Subcutaneous adipose tissue (tissue), 4 donors: ENCODE data around the gene TST. TPM values are rescaled to one million over a fixed set of nuclear protein-coding genes. Genes with fewer than 3 reads are reported as not detected.

Source experiments
- total RNA-seq, 4 donors: library from RNA; depleted of rRNA; stranded (reverse); fragments of >200 nt; gene quantifications; one replicate each; pipeline ENCODE4 v1.1.0, GENCODE V29; 2016
- TF ChIP-seq, protein P1 (sequence below): fragments of 450-650 bp; IDR thresholded peaks from one replicate; pipeline ENCODE4 v1.5.1; 2016; ENCODE audit warnings: low read depth, mild to moderate bottlenecking, control low read depth, antibody characterized with exemption, moderate library complexity

Gene TST
- total RNA-seq, 4 donors from 2014 or later = 54.7 to 141 (median 70.5) TPM

DNA sequence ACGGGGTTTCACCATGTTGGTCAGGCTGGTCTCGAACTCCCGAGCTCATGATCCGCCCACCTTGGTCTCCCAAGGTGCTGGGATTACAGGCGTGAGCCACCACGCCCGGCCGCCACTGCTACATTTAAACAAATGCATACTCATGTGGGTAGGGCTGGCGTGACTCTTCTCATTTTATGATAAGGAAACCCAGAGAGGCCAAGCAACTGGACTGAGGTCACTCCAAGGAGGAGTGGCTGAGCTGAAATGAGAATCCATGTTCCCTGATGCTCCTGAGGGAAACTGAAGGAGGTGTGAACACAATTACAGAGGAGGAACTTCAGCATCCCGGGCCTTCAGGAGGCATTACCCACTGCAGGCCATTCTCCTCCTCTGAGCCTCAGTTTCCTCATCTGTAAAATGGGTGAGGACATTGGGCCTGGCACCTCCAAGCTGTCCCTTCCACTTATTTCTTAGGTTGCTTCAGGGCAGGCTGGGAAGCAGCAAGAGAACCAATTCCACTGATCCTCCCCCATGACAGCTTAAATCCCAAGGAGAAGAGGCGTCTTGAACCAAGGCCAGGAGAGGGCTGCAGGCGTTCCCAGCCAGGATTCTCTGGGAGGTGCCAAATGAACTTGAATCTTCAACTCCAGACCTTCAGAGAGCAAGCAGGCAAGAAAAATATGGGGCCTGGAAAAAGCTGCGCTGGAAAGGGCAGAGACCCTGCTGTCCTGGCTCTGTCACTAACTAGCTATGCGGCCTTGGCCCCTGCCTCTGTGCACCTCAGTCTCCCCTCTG is 2.9 kb downstream of the TST start:
- TF ChIP-seq, protein P1, sequence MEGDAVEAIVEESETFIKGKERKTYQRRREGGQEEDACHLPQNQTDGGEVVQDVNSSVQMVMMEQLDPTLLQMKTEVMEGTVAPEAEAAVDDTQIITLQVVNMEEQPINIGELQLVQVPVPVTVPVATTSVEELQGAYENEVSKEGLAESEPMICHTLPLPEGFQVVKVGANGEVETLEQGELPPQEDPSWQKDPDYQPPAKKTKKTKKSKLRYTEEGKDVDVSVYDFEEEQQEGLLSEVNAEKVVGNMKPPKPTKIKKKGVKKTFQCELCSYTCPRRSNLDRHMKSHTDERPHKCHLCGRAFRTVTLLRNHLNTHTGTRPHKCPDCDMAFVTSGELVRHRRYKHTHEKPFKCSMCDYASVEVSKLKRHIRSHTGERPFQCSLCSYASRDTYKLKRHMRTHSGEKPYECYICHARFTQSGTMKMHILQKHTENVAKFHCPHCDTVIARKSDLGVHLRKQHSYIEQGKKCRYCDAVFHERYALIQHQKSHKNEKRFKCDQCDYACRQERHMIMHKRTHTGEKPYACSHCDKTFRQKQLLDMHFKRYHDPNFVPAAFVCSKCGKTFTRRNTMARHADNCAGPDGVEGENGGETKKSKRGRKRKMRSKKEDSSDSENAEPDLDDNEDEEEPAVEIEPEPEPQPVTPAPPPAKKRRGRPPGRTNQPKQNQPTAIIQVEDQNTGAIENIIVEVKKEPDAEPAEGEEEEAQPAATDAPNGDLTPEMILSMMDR = no peak

DNA sequence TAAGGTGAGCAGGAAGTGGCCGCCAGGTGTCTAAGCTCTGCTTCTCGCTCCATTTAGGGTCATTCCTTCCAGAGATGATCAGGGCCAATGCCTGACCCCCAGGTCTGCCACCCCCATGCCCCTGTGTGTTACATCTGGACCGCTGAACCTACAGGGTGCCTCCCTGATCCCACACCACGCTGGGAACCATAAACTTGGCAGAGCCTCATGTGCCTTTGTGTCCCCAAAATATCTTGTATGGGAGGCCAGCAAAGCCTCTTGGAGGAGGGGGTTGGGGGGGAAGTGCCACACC is 3.7 kb downstream of the TST start:
- TF ChIP-seq, protein P1 = no peak

DNA sequence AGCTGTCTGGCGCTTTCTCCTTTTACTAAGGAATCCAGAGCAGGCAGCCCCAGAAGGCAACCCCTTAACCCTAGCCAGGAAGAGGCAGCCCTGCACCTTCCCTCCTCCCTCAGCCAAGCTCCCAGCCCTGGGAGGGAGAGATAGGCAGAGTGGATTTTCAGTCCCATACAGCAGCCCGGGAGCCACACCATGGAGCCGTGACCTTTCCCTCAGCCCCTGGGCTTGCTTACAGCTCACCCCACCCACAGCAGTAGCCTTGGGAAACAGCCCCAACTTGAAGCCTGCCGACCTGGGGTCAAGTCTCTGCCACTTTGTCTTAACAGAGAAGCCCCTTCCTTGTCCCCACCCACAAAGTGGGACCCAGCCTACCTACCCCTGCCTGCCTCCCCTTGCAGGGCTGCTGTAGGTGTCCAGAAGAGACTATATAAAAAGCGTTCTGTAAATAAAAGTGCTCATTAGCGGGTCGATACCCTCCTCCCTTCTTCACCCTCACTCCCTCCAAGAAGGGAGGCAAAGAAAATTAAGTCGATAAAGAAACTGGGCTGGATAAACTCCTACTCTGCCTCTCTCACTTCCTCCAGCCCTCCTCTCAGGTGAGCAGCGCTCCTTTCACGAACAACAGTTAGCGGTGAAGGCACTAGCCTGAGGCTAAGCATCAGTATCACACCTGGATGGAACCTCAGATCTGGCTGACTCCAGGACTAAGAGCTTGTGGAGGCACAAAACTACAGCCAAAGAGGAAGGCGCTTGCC is 4.2 kb downstream of the TST start:
- TF ChIP-seq, protein P1 = no peak

DNA sequence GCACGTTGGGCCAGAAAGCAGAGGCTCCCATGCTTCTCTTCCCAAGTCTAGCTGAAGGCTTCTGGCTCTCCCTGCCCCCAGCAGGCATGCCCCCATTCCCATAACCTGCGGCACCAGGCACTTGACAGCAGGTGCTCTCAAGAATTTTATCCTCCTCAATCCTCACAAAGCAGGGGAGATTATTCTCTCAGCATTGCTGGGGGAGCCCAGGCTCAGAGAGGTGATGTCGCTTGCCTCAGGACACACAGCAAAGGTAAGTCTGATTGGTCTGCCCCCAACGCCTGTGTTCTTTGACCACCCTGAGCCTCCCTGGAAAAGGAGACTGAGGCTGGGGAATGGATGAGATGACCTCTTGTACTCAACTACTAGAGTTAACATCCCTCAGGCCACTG is 4.8 kb downstream of the TST start:
- TF ChIP-seq, protein P1 = no peak

DNA sequence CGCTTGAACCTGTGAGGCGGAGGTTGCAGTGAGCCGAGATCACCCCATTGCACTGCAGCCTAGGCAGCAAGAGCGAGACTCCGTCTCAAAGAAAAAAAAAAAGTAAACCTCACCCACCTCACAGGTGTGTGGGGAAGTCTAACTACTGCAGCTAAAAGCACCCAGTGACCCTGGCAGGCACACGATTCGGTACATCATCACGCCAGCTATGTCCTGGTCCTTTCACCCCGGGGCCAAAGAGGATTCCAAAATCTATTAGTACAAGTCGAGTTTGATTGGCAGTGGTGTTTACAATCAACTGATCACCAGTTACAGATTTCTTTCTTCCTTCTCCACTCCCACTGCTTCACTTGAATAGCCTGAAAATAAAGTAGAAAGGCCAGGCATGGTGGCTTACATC is 6.3 kb downstream of the TST start:
- TF ChIP-seq, protein P1 = no peak

DNA sequence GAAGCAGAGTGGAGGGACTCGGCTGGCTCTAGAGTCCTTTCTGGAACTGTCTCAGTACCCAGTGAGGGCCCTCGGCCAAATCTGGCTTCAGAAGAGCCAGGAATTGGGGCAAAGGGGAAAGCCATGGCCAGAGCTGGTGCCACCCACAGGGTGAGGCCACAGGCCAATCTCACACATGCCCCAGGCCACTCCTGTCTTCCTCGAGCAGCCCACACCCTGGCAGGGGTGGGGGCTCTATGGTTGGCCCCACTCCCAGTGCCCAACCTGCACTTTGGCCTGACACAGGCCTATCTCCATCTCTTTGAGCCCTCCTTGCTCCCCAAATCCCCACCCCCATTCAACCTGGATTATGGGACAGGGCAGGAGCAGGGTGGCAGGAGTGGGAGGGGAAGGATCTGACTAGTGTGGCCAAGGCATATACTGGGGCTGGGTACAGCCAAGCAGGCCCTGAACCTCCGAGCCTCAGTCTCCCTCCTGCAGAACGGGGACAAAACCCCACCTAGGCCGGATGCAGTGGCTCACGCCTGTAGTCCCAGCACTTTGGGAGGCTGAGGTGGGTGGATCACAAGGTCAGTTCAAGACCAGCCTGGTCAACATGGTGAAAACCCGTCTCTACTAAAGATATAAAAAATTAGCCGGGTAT is 6.9 kb downstream of the TST start:
- TF ChIP-seq, protein P1 = no peak

DNA sequence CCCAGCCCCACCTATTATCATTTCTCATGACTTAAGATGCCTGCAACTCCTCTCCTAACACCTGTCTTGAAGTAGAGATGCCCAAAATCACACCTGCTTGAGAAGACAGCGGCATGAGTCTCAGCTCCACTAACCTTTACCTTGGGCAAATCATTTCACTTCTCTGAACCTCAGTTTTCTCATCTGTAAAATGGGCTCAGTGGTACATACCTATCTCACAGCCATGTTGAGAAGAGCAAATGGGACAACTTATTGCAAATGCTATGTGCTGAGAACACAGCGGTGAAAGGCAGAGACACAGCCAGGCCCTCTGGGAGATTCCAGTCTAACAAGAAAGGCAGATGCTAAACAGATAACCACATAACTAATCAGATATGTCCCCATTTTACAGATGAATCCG is 7.8 kb downstream of the TST start:
- TF ChIP-seq, protein P1 = no peak
